Activated CD4-positive, alpha-beta T cell treated with anti-CD3 and anti-CD28 coated beads, Interleukin-2, amount 50 U/mL, for 1 hour (primary cell): Measurements from ENCODE around the gene MID1.

ENCODE experiments used
- DNase-seq: peaks from one replicate; pipeline ENCODE4 v3.0.0-alpha.2; 2020

Gene MID1

GRCh38 chrX:10483191-10483831, 137.1 kb downstream of the MID1 start:
- DNase-seq = no peak

GRCh38 chrX:10482708-10483107, 137.7 kb downstream of the MID1 start:
- no peak for DNase-seq

GRCh38 chrX:10482261-10482660, 138.1 kb downstream of the MID1 start:
- DNase-seq = no peak

GRCh38 chrX:10480861-10481260, 139.5 kb downstream of the MID1 start:
- DNase-seq = no peak

- no peak for DNase-seq
Observed at GRCh38 chrX:10479508-10479907, 140.9 kb downstream of the MID1 start.

- no peak for DNase-seq
Observed at GRCh38 chrX:10477525-10477924, 142.9 kb downstream of the MID1 start.

- no peak for DNase-seq
Observed at GRCh38 chrX:10474913-10475568, 145.3 kb downstream of the MID1 start.

- DNase-seq = no peak
Observed at GRCh38 chrX:10474510-10474909, 145.9 kb downstream of the MID1 start.

GRCh38 chrX:10471418-10471817, 149.0 kb downstream of the MID1 start:
- DNase-seq = no peak

GRCh38 chrX:10470009-10470408, 150.4 kb downstream of the MID1 start:
- DNase-seq = no peak

GRCh38 chrX:10467793-10468192, 152.6 kb downstream of the MID1 start:
- DNase-seq = no peak

GRCh38 chrX:10465254-10465653, 155.1 kb downstream of the MID1 start:
- no peak for DNase-seq

GRCh38 chrX:10457092-10457491, 163.3 kb downstream of the MID1 start:
- DNase-seq = no peak

- DNase-seq = no peak
Observed at GRCh38 chrX:10453945-10454344, 166.4 kb downstream of the MID1 start.

- DNase-seq = no peak
Observed at GRCh38 chrX:10450959-10451355, 169.4 kb downstream of the MID1 start.

GRCh38 chrX:10450229-10450958, 170.0 kb downstream of the MID1 start:
- DNase-seq = no peak

GRCh38 chrX:10447564-10448214, 172.7 kb downstream of the MID1 start:
- DNase-seq = no peak

GRCh38 chrX:10444204-10444603, 176.2 kb downstream of the MID1 start:
- DNase-seq = no peak

- DNase-seq = no peak
Observed at GRCh38 chrX:10441464-10441863, 178.9 kb downstream of the MID1 start.

- no peak for DNase-seq
Observed at GRCh38 chrX:10433296-10433965, 187.0 kb downstream of the MID1 start.

- no peak for DNase-seq
Observed at GRCh38 chrX:10429908-10430307, 190.5 kb downstream of the MID1 start.

GRCh38 chrX:10427249-10427648, 193.1 kb downstream of the MID1 start:
- DNase-seq = no peak

- no peak for DNase-seq
Observed at GRCh38 chrX:10423716-10424115, 196.7 kb downstream of the MID1 start.
